GM18873 (cell line): ENCODE data around the gene SLC35F3.

Experiments used
- ATAC-seq: cut with Tn5 transposase; IDR thresholded peaks from one replicate; pipeline ENCODE4 v1.9.1; 2021; ENCODE audit warnings: mild to moderate bottlenecking, moderate library complexity, moderate number of reproducible peaks; ENCODE audit not compliant: unreplicated experiment, low FRiP score

SLC35F3 gene

DNA sequence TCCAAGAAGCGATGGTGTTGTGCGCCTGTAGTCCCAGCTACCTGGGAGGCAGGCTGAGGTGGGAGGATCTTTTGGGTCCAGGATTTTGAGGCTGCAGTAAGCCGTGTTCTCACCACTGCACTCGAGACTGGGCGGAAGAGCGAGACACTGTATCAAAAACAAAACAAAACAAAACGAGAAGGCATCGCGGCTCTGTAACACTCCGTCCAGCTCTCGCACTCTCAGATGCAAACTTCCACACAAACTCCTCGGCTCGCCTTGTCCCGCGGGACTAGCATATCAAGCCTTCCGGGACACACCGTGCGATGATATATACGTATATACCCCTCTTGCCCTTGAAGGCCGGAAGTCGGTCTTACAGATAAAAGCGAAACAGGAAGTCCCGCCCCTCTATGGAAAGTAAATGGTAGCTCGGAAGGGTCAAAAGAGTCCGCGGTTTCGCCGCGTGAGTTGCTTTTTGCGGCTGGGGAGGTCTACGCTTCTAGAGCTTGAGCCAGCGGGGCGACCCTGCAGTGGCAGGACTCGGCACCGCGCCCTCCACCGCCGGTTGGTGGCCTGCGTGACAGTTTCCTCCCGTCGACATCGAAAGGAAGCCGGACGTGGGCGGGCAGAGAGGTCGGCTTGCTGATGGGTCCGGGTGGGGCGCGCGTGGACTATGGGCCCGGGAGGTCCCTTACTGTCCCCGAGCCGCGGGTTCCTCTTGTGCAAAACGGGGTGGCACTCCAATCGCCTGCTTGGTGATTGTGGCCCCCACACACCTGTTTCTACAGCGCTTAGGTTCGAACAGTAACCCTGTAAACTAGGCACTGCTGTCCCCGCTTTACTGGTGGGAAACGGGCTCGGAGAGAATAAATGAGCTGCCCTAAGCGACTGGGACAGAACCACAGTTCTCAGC lies 468.8 kb downstream of the SLC35F3 start, which contains the start of gene COA6:
COA6 (plus strand) TSS at position 393 of the 895 bp plus-strand sequence; CDS start at position 404, 11 bp downstream.
- ATAC-seq = peak; percentile 89

DNA sequence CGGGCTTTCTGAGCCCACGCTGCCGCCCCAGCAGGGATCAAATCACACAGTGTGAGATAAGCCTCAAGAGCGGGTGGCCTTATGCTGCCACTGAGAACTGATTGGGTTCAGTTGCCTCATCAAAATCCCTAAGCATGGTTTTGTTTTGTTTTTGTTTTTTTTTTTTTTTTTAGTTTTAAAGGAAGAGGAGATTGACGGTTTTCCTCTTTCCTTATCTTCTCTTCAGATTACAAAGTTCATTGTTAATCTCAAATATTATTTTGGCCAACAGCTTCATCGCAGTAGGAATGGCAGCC lies 469.4 kb downstream of the SLC35F3 start:
- ATAC-seq = peak; percentile 15
